Measurements from ENCODE around the gene UBR3.

Gene UBR3

GRCh38 chr2:170014769-170015168 lies 187.5 kb downstream of the UBR3 start:
- ChIA-PET CTCF (no interaction called here), POLR2A (no interaction called here)
- no peaks in the 10 kb centered on the region for H3K36me3 ChIP-seq (ENCODE audit: control insufficient read depth in 2 of 2, insufficient read depth in 1 of 2, low read length in 2 of 2)
- H3K27ac ChIP-seq (ENCODE audit: extremely low read depth, low read depth, low read length), result no peak overlapping the region
- TF ChIP-seq SP7 (tag by site-specific recombination; IDR thresholded peaks at IDR 0.05) (no peak), ZBTB26 (tag by site-specific recombination; optimal IDR thresholded peaks at IDR 0.05) (no peak), ZNF394 (tag by site-specific recombination; IDR thresholded peaks at IDR 0.05; ENCODE audit: borderline replicate concordance) (no peak), ZNF239 (tag by site-specific recombination; IDR thresholded peaks at IDR 0.05) (no peak), ZNF335 (tag by site-specific recombination; conservative IDR thresholded peaks at IDR 0.05) (no peak), ZNF544 (tag by site-specific recombination; IDR thresholded peaks at IDR 0.05) (no peak), ZBTB1 (tag by site-specific recombination; IDR thresholded peaks at IDR 0.05) (no peak), ZNF560 (tag by site-specific recombination; IDR thresholded peaks at IDR 0.05; ENCODE audit: borderline replicate concordance) (no peak), ZNF488 (tag by site-specific recombination; IDR thresholded peaks at IDR 0.05) (no peak), ZNF433 (tag by site-specific recombination; IDR thresholded peaks at IDR 0.05; ENCODE audit: low read depth) (no peak), WT1 (tag by site-specific recombination; IDR thresholded peaks at IDR 0.05) (no peak), ZNF37A (tag by site-specific recombination; IDR thresholded peaks at IDR 0.05) (no peak), ZSCAN5A (tag by site-specific recombination; IDR thresholded peaks at IDR 0.05) (no peak), ZNF398 (tag by site-specific recombination; IDR thresholded peaks at IDR 0.05) (no peak), PRDM6 (tag by site-specific recombination; IDR thresholded peaks at IDR 0.05) (no peak), ZNF660 (tag by site-specific recombination; IDR thresholded peaks at IDR 0.05) (no peak), ZNF645 (tag by site-specific recombination; IDR thresholded peaks at IDR 0.05) (no peak), ZNF837 (tag by site-specific recombination; IDR thresholded peaks at IDR 0.05) (no peak), ZBTB6 (tag by site-specific recombination; IDR thresholded peaks at IDR 0.05) (no peak)
- no peaks in the 10 kb centered on the region for H3K9me3 ChIP-seq (ENCODE audit: control insufficient read depth, insufficient read depth, low read depth, low read length)
- H3K4me3 ChIP-seq (ENCODE audit: low read depth, low read length), result no peak overlapping the region
- no peaks in the 10 kb centered on the region for H3K4me1 ChIP-seq (ENCODE audit: control insufficient read depth, insufficient read depth, low read length)
